MCF 10A (cell line): ENCODE results near the gene C1orf185. TPM values are rescaled to one million over a fixed set of nuclear protein-coding genes. Genes with fewer than 3 reads are reported as not detected.

Experiments used
- BruUV-seq: library from RNA; stranded (reverse); fragments of 400-500 nt; replicated peaks from 2 replicates; lab custom pipeline; 2021; lab: Mats Ljungman, UMichigan
- CTCF ChIA-PET: fragments of 300-600 bp; sonication (Branson Sonifier 250); formaldehyde crosslinking; extraction: SDS; loops from one replicate; lab custom pipeline; 2021; ENCODE audit warnings: antibody characterized with exemption, inconsistent platforms; lab: Yijun Ruan, JAX
- POLR2A ChIA-PET: fragments of 300-600, 350-650 bp; sonication (Branson Sonifier 250); formaldehyde crosslinking; extraction: SDS; loops from one replicate; lab custom pipeline; 2020; ENCODE audit warnings: antibody characterized with exemption, inconsistent platforms; lab: Yijun Ruan, JAX
- DNase-seq: peaks from one replicate; pipeline ENCODE4 v3.0.0-alpha.2; 2018; ENCODE audit not compliant: unreplicated experiment
- H3K27ac Mint-ChIP-seq: one replicate; pipeline ENCODE4 v1.8.0; 2022; ENCODE audit warnings: mild to moderate bottlenecking, low read depth, mixed read lengths; ENCODE audit not compliant: unreplicated experiment
- H3K27me3 Mint-ChIP-seq: one replicate; pipeline ENCODE4 v1.8.0; 2022; ENCODE audit warnings: mixed read lengths; ENCODE audit not compliant: insufficient read depth, unreplicated experiment
- H3K36me3 Mint-ChIP-seq: one replicate; pipeline ENCODE4 v1.8.0; 2022; ENCODE audit warnings: mild to moderate bottlenecking, moderate library complexity, mixed read lengths; ENCODE audit not compliant: insufficient read depth, unreplicated experiment
- H3K4me1 Mint-ChIP-seq: one replicate; pipeline ENCODE4 v1.8.0; 2022; ENCODE audit warnings: mixed read lengths; ENCODE audit not compliant: insufficient read depth, unreplicated experiment
- H3K4me3 Mint-ChIP-seq: one replicate; pipeline ENCODE4 v1.8.0; 2022; ENCODE audit warnings: mild to moderate bottlenecking, moderate library complexity, mixed read lengths; ENCODE audit not compliant: unreplicated experiment
- H3K9me3 Mint-ChIP-seq: one replicate; pipeline ENCODE4 v1.8.0; 2022; ENCODE audit warnings: mixed read lengths; ENCODE audit not compliant: unreplicated experiment
- intact Hi-C: fragments of 100-400 bp; cut with micrococcal nuclease; formaldehyde crosslinking; loops from 2 replicates; pipeline ENCODE4 v1.14.1; 2022
- total RNA-seq: library from RNA; stranded (reverse); gene quantifications from 2 replicates; pipeline ENCODE4 v1.2.3, GENCODE V29; 2022
- TF ChIP-seq, protein P1 (sequence below): fragments of 200-600 bp; IDR thresholded peaks from one replicate; pipeline ENCODE4 v1.8.0; 2022; ENCODE audit warnings: antibody characterized with exemption, mild to moderate bottlenecking; ENCODE audit not compliant: unreplicated experiment

C1orf185 gene
- total RNA-seq, 1 experiment from 2014 or later: not detected

DNA sequence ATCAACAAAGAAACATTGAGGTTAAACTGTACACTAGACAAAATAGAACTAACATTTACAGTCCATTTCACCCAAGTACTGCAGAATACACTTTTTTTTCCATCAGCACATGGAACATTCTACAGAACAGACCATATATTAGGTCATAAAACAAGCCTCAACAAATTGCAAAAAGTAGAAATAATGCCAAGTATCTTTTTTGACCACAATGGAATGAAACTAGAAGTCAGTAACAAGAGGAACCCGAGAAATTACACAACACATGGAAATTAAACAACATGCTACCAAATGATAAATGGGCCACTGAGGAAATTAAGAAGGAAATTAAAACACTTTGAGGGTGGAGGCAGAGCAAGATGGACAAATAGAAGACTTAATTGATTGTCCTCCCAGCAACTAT is 8.4 kb upstream of the C1orf185 start:
- TF ChIP-seq, protein P1, sequence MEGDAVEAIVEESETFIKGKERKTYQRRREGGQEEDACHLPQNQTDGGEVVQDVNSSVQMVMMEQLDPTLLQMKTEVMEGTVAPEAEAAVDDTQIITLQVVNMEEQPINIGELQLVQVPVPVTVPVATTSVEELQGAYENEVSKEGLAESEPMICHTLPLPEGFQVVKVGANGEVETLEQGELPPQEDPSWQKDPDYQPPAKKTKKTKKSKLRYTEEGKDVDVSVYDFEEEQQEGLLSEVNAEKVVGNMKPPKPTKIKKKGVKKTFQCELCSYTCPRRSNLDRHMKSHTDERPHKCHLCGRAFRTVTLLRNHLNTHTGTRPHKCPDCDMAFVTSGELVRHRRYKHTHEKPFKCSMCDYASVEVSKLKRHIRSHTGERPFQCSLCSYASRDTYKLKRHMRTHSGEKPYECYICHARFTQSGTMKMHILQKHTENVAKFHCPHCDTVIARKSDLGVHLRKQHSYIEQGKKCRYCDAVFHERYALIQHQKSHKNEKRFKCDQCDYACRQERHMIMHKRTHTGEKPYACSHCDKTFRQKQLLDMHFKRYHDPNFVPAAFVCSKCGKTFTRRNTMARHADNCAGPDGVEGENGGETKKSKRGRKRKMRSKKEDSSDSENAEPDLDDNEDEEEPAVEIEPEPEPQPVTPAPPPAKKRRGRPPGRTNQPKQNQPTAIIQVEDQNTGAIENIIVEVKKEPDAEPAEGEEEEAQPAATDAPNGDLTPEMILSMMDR: no peak
- H3K4me1 Mint-ChIP-seq: peaks cover 12% of the 10 kb centered on the region
- H3K36me3 Mint-ChIP-seq: no peaks in the 10 kb centered on the region
- H3K27ac Mint-ChIP-seq: no peak overlapping the region
- H3K9me3 Mint-ChIP-seq: no peaks in the 10 kb centered on the region
- ChIA-PET CTCF (no interaction called here), POLR2A (no interaction called here)
- intact Hi-C loops: no loop called here
- peak; percentile 31 for DNase-seq
- no peaks in the 10 kb centered on the region for H3K27me3 Mint-ChIP-seq
- BruUV-seq: no TSS peak
- no peak overlapping the region for H3K4me3 Mint-ChIP-seq

DNA sequence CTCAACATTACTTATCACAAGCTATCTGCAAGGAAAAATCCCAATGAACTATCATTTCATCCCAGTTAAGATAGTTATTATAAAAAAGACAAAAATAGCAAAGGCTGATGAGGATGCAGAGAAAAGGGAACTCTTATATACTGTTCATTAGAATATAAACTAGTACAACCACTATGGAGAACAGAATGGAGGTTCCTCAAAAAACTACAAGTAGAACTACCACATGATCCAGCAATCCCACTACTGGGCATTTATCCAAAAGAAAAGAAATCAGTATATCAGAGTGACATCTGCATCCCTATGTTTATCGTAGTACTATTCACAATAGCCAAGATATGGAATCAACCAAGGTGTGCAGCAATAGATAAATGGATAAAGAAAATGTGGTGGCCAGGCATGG is 4.9 kb upstream of the C1orf185 start:
- no TSS peak for BruUV-seq
- TF ChIP-seq, protein P1: no peak
- H3K4me1 Mint-ChIP-seq: peaks cover 12% of the 10 kb centered on the region
- H3K9me3 Mint-ChIP-seq: no peaks in the 10 kb centered on the region
- no peak for DNase-seq
- H3K36me3 Mint-ChIP-seq: no peaks in the 10 kb centered on the region
- H3K27me3 Mint-ChIP-seq: no peaks in the 10 kb centered on the region
- H3K27ac Mint-ChIP-seq: no peak overlapping the region
- ChIA-PET CTCF (no interaction called here), POLR2A (no interaction called here)
- intact Hi-C loops: no loop called here
- no peak overlapping the region for H3K4me3 Mint-ChIP-seq

DNA sequence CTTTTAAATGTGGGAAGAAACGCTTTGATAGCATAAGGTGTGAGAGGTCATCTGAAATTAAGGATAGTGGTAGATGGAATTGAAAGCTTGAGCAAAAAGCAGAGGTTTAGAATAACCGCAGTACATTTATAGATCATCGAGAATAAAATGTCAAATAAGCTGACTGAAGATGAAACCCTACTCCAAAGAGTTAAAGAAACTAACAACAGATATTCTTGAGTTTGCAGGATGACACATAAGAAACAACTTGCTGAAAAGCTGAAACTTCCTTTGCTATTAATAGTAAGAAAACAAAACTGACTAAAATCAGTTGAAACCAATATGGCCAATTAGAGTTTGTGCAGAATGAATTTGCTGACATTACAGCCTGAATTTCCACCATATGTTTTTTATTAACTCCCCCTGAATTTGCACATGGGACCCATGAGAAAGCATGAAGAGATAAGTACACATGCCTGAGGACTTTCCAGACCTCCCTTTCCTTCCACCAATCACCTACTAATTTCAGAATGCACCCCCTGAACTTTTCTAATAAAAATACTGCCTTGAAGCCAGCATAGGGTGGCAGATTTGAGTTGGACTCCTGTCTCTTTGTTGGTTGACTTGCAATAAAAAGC is 1.7 kb upstream of the C1orf185 start:
- Mint-ChIP-seq H3K4me1 (no peaks in the 10 kb centered on the region), H3K27ac (no peak overlapping the region), H3K9me3 (no peaks in the 10 kb centered on the region), H3K27me3 (no peaks in the 10 kb centered on the region), H3K36me3 (no peaks in the 10 kb centered on the region), H3K4me3 (no peak overlapping the region)
- ChIA-PET POLR2A (interaction anchor here (0.9 to 1.2 kb wide), 3 partner anchors 12 to 361 kb away, joined by 3 read pairs; no protein-coding TSS in a partner anchor), CTCF (interaction anchor here (0.5 to 1.1 kb wide), 6 partner anchors 9 to 216 kb away, joined by 3 to 6 read pairs (median 6); no protein-coding TSS in a partner anchor)
- BruUV-seq: no TSS peak
- TF ChIP-seq, protein P1: no peak
- intact Hi-C loops: no loop called here
- no peak for DNase-seq

DNA sequence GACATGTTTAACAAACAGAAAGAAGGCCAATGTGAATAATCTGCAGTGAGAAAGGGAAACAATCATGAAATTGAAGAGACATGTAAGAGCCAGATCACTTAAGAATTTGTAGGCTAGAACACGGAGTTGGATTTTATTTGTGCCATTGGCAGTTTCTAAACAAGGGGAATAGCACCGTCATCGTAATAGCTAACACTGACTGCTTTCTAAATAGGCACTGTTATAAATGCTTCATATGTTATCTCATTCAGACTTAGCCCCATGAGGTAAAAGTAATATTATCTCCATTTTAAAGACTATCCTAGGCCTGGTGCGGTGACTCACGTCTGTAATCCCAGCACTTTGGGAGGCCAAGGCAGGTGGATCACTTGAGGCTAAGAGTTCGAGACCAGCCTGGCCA is 12.1 kb downstream of the C1orf185 start:
- no TSS peak for BruUV-seq
- intact Hi-C loops: no loop called here
- TF ChIP-seq, protein P1: no peak
- H3K4me1 Mint-ChIP-seq: no peaks in the 10 kb centered on the region
- ChIA-PET POLR2A (no interaction called here), CTCF (no interaction called here)
- no peak for DNase-seq
- H3K36me3 Mint-ChIP-seq: no peaks in the 10 kb centered on the region
- no peak overlapping the region for H3K27ac Mint-ChIP-seq
- H3K27me3 Mint-ChIP-seq: no peaks in the 10 kb centered on the region
- H3K9me3 Mint-ChIP-seq: no peaks in the 10 kb centered on the region
- no peak overlapping the region for H3K4me3 Mint-ChIP-seq
